Left ventricle myocardium superior (tissue), 1 donor: ENCODE results near the gene PLXNA2. TPM values are rescaled to one million over a fixed set of nuclear protein-coding genes. Genes with fewer than 3 reads are reported as not detected.

ENCODE experiments used
- ATAC-seq: fragments of 200-7000 bp; cut with Tn5 transposase; one replicate; pipeline ENCODE4 v1.9.1; 2020; ENCODE audit warnings: mild to moderate bottlenecking, moderate library complexity
- DNase-seq: peaks from one replicate; pipeline ENCODE4 v3.0.0-alpha.2; 2020
- intact Hi-C: fragments of 100-400 bp; cut with micrococcal nuclease; formaldehyde crosslinking; loops from one replicate; pipeline ENCODE4 v1.11.0; 2022
- total RNA-seq: library from RNA; stranded (reverse); fragmentation: NEBNext Ultra II Directional; extraction: Animal tissue kit (Norgen Biotek cat#: 25700); gene quantifications from one replicate; pipeline ENCODE4 v1.2.1, GENCODE V29; 2021
- donor health status: DM: no; HTN: yes; CAD: no; lungs with severe emphysema.

PLXNA2 gene
- total RNA-seq, 1 donor from 2014 or later, result 12.1 TPM

GRCh38 chr1:208230668-208231529, 13.3 kb downstream of the PLXNA2 start:
- DNase-seq (no peak), ATAC-seq (no peak)
- intact Hi-C loops, result no loop called here

- intact Hi-C loops, result no loop called here
- ATAC-seq, result no peak
- DNase-seq, result no peak
Measured at GRCh38 chr1:208228550-208228949, 15.6 kb downstream of the PLXNA2 start.

GRCh38 chr1:208228026-208228425, 16.2 kb downstream of the PLXNA2 start:
- ATAC-seq (no peak), DNase-seq (no peak)
- intact Hi-C loops, result no loop called here

GRCh38 chr1:208227366-208227765, 16.8 kb downstream of the PLXNA2 start:
- ATAC-seq (peak; percentile 86), DNase-seq (peak; percentile 33)
- intact Hi-C loops, result no loop called here

- ATAC-seq (peak; percentile 9), DNase-seq (no peak)
- intact Hi-C loops, result no loop called here
Measured at GRCh38 chr1:208225954-208226937, 17.9 kb downstream of the PLXNA2 start.

- DNase-seq (no peak), ATAC-seq (no peak)
- intact Hi-C loops, result no loop called here
Measured at GRCh38 chr1:208224192-208224713, 19.9 kb downstream of the PLXNA2 start.

- ATAC-seq (no peak), DNase-seq (no peak)
- intact Hi-C loops, result no loop called here
Measured at GRCh38 chr1:208223136-208223535, 21.0 kb downstream of the PLXNA2 start.

- intact Hi-C loops, result no loop called here
- no peak for DNase-seq
- ATAC-seq, result no peak
Measured at GRCh38 chr1:208222376-208223126, 21.6 kb downstream of the PLXNA2 start.

- DNase-seq (no peak), ATAC-seq (peak; percentile 49)
Measured at GRCh38 chr1:208221291-208221622, 22.9 kb downstream of the PLXNA2 start.

GRCh38 chr1:208219659-208220282, 24.4 kb downstream of the PLXNA2 start:
- intact Hi-C loops, result no loop called here
- DNase-seq, result peak; percentile 74
- peak; percentile 83 for ATAC-seq

More at GRCh38 chr1:208221291-208221622, 22.9 kb downstream of the PLXNA2 start:
- intact Hi-C loops, result no loop called here

- no peak for DNase-seq
- peak; percentile 4 for ATAC-seq
- intact Hi-C loops, result no loop called here
Measured at GRCh38 chr1:208219098-208219658, 25.0 kb downstream of the PLXNA2 start.

- DNase-seq (no peak), ATAC-seq (peak; percentile 8)
- intact Hi-C loops, result no loop called here
Measured at GRCh38 chr1:208218237-208219097, 25.7 kb downstream of the PLXNA2 start.

GRCh38 chr1:208217781-208218180, 26.4 kb downstream of the PLXNA2 start:
- no peak for DNase-seq
- intact Hi-C loops, result no loop called here
- peak; percentile 25 for ATAC-seq

GRCh38 chr1:208216806-208217205, 27.4 kb downstream of the PLXNA2 start:
- intact Hi-C loops, result no loop called here
- DNase-seq (no peak), ATAC-seq (no peak)

- ATAC-seq, result no peak
- no peak for DNase-seq
- intact Hi-C loops, result no loop called here
Measured at GRCh38 chr1:208216062-208216461, 28.1 kb downstream of the PLXNA2 start.

GRCh38 chr1:208215393-208215792, 28.8 kb downstream of the PLXNA2 start:
- DNase-seq (no peak), ATAC-seq (no peak)
- intact Hi-C loops, result no loop called here

- peak; percentile 39 for ATAC-seq
- no peak for DNase-seq
- intact Hi-C loops, result no loop called here
Measured at GRCh38 chr1:208213786-208214185, 30.4 kb downstream of the PLXNA2 start.
